Esophagus (tissue), 2 donors: ENCODE results near the gene UGT1A8. TPM values are rescaled to one million over a fixed set of nuclear protein-coding genes. Genes with fewer than 3 reads are reported as not detected.
"Not testable (repeated sequence)": the region's sequence is repeated elsewhere in the genome, so short reads cannot be mapped to it uniquely, and the experiment has no call there.

Experiments used
- H3K27ac ChIP-seq, 2 donors: one replicate each; pipeline ENCODE4 v1.5.1; 2013; ENCODE audit warnings: low read depth in 2 of 2, mild to moderate bottlenecking in 2 of 2, inconsistent platforms in 1 of 2, low read length in 1 of 2, moderate library complexity in 1 of 2
- H3K27me3 ChIP-seq, 2 donors: one replicate each; pipeline ENCODE4 v1.6.1; 2013; ENCODE audit warnings: low read length in 2 of 2, control low read depth in 1 of 2, mild to moderate bottlenecking in 1 of 2; ENCODE audit not compliant: insufficient read depth in 2 of 2, control insufficient read depth in 1 of 2
- H3K36me3 ChIP-seq, 2 donors: one replicate each; pipeline ENCODE4 v1.6.1; 2013; ENCODE audit warnings: low read length in 1 of 2; ENCODE audit not compliant: control insufficient read depth in 2 of 2, insufficient read depth in 2 of 2
- H3K4me1 ChIP-seq, 2 donors: one replicate each; pipeline ENCODE4 v1.6.1; 2013; ENCODE audit warnings: low read length in 1 of 2; ENCODE audit not compliant: control insufficient read depth in 2 of 2, insufficient read depth in 2 of 2
- H3K4me3 ChIP-seq, 2 donors: one replicate each; pipeline ENCODE4 v1.5.1; 2013; ENCODE audit warnings: low read length in 2 of 2, mild to moderate bottlenecking in 2 of 2, low read depth in 1 of 2, moderate library complexity in 1 of 2
- H3K9me3 ChIP-seq, 2 donors: one replicate each; pipeline ENCODE4 v1.6.1; 2013; ENCODE audit warnings: mild to moderate bottlenecking in 2 of 2, low read depth in 1 of 2, low read length in 1 of 2, moderate library complexity in 1 of 2; ENCODE audit not compliant: control insufficient read depth in 2 of 2, insufficient read depth in 1 of 2
- WGBS, 2 donors: extraction: QIAGEN DNeasy Blood & Tissue Kit; methylation state at CpG; one replicate each; pipeline ENCODE4 v1.1.7; 2013; 5-methylcytosine and 5-hydroxymethylcytosine counted together
- polyA plus RNA-seq, 2 donors: library from polyadenylated mRNA; stranded (reverse); fragments of 200-250 nt; gene quantifications; one replicate each; pipeline ENCODE4 v1.2.3, GENCODE V29; 2013
- donor health status: healthy with polysubstance abuse.
- donor health status: Bipolar disorder and iron deficiency.

The UGT1A8 gene
- polyA plus RNA-seq, 2 donors: 0.39 to 2.8 TPM

DNA sequence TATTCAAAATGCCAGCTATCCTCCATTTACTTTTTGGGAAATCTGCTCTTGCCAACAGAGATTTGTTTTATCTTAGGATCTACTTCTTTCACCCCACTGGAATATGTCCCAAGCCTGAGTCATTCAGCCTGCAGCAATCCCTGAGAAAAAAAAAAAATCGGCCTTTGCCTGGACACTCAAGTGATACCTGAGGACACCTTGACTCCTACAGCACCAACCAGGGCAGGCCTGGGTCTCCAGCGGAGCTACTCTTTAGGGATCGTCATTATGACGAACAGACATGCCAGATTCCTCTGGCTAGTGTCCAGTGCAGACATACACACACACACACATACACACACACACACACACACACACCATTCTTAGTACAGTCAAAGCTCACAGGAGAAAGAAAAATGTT, 73.0 kb downstream of the UGT1A8 start:
- H3K4me1 ChIP-seq: peaks cover 0 to 6% of the 10 kb centered on the region in 2 donors
- H3K27ac ChIP-seq: peak overlapping the region; percentile 65 to 85
- H3K36me3 ChIP-seq: no peaks in the 10 kb centered on the region
- WGBS, 2 donors: 43 to 51% methylated on average over 4 of the region's 4 CpGs
- no peak overlapping the region for H3K4me3 ChIP-seq
- no peaks in the 10 kb centered on the region for H3K9me3 ChIP-seq
- H3K27me3 ChIP-seq: no peaks in the 10 kb centered on the region

DNA sequence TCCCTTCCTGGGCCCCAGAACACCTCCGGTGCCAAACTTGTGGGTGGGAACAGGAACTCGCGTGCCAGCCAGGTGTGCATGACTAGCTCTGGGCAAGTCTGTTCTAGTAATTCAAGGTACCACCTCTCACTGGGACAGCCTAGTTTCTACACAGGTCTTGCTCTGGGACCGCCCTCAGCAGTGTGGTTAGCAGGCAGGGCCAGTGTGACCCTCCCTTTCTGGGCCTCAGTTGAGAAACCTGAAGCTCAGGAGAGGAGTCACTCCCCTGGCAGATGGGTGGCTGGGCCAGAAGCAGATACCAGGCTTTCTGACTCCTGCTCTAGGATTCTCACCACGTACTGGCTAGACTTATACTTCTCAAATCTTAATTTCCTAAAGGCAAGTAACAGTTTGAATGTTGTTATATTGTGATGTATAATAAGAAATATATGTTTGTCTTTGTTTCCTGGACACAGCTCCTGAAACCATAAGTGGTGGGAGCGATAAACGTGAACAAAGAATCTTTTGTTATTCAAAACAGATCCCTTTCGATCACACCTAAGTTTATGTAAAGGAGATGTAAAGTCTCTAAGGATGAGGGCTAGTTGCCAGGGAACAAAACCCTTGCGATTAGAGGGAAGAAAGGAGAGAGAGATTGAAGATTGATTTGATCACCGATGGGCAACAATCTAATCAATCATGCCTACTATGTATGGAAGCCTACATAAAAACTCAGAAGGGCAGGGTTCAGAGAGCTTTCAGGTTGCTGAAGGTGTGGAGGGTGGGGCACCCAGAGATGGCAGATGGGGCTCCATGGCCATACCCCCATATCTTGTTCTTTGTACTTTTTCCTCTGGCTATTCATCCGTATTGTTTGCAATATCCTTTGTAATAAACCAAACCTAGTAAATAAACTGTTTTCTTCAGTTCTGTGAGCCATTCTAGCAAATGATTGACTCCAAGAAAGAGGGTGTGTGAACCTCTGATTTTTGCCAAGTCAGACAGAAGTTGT, 74.3 kb downstream of the UGT1A8 start:
- 47 to 51% methylated on average over 11 of the region's 11 CpGs for WGBS, 2 donors
- H3K4me1 ChIP-seq: peaks cover 0 to 6% of the 10 kb centered on the region in 2 donors

GRCh38 chr2:233692648-233693047, 75.2 kb downstream of the UGT1A8 start, which contains the start of gene UGT1A6:
Gene UGT1A6, plus strand, starts transcription at chr2:233692890. Its CDS starts 115 bp downstream, at chr2:233693005.
- peak within 1 kb of the TSS; percentile 85 to 86 for H3K27ac ChIP-seq

More for the DNA sequence above, 74.3 kb downstream of the UGT1A8 start:
- H3K4me3 ChIP-seq: peak overlapping the region; percentile 22 to 55
- no peaks in the 10 kb centered on the region for H3K36me3 ChIP-seq
- no peaks in the 10 kb centered on the region for H3K9me3 ChIP-seq
- peak overlapping the region; percentile 86 to 91 for H3K27ac ChIP-seq
- H3K27me3 ChIP-seq: no peaks in the 10 kb centered on the region

GRCh38 chr2:233693963-233694362, 76.5 kb downstream of the UGT1A8 start:
- no peaks in the 10 kb centered on the region for H3K27me3 ChIP-seq
- no peaks in the 10 kb centered on the region for H3K9me3 ChIP-seq
- 44 to 48% methylated on average over 6 of the region's 6 CpGs for WGBS, 2 donors
- H3K36me3 ChIP-seq: no peaks in the 10 kb centered on the region
- peaks cover 0 to 10% of the 10 kb centered on the region in 2 donors for H3K4me1 ChIP-seq
- peak overlapping the region; percentile 26 to 85 for H3K27ac ChIP-seq
- H3K4me3 ChIP-seq: peak overlapping the region in 1 of 2 donors; percentile 55

More at GRCh38 chr2:233692648-233693047, 75.2 kb downstream of the UGT1A8 start, which contains the start of gene UGT1A6:
- Histone ChIP-seq H3K4me1 (peaks cover 0 to 6% of the 10 kb centered on the region in 2 donors), H3K27me3 (no peaks in the 10 kb centered on the region), H3K36me3 (no peaks in the 10 kb centered on the region), H3K9me3 (no peaks in the 10 kb centered on the region), H3K4me3 (peak within 1 kb of the TSS; percentile 22 to 55)
- 52 to 70% methylated on average over 4 of the region's 4 CpGs for WGBS, 2 donors

- Histone ChIP-seq H3K27me3 (no peaks in the 10 kb centered on the region), H3K9me3 (peaks cover 0 to under 1% of the 10 kb centered on the region in 2 donors), H3K27ac (peak overlapping the region in 1 of 2 donors; percentile 68), H3K36me3 (no peaks in the 10 kb centered on the region), H3K4me3 (no peak overlapping the region), H3K4me1 (peaks cover 0 to 4% of the 10 kb centered on the region in 2 donors)
- 78 to 82% methylated on average over 4 of the region's 4 CpGs for WGBS, 2 donors
Measured at GRCh38 chr2:233698740-233699139, 81.3 kb downstream of the UGT1A8 start.

DNA sequence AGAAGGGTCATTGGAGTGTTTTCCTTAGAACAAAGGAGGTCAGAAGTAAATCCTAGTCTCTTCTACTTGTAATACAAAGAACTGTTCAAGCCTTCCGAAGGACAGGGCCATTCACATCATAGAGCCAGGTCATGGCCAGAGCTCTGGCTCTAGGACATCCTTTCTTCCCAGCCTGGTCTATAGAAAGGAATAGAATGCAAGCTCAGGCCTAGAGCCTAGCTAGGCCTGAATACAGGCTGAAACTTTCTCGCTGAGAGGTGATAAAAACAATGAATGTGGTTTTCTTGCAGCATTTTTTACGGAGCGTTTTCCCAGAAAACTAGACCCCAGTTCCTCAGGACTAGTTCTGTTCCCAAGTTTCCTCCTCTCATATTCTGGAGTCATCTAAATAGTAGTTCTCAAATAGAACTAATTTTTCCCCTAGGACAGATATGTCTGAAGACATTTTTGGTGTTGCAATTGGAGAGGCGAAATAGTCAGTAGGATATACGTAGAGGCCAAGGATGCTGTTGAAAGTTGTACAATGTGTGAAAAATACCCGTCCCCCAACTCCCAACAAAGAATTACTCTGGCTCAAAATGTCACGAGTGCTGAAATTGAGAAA, 82.1 kb downstream of the UGT1A8 start:
- Histone ChIP-seq H3K9me3 (peaks cover 0 to 2% of the 10 kb centered on the region in 2 donors), H3K27me3 (no peaks in the 10 kb centered on the region), H3K27ac (peak overlapping the region; percentile 52 to 82), H3K4me1 (peaks cover 0 to 4% of the 10 kb centered on the region in 2 donors), H3K4me3 (no peak overlapping the region), H3K36me3 (no peaks in the 10 kb centered on the region)
- WGBS, 2 donors: 90% methylated on average over 8 of the region's 8 CpGs

GRCh38 chr2:233700028-233700635, 82.7 kb downstream of the UGT1A8 start:
- Histone ChIP-seq H3K9me3 (peaks cover 0 to 2% of the 10 kb centered on the region in 2 donors), H3K4me1 (peaks cover 0 to 4% of the 10 kb centered on the region in 2 donors), H3K27ac (peak overlapping the region; percentile 52 to 82), H3K36me3 (no peaks in the 10 kb centered on the region), H3K27me3 (no peaks in the 10 kb centered on the region), H3K4me3 (no peak overlapping the region)
- 19 to 31% methylated on average over 1 of the region's 1 CpG for WGBS, 2 donors

GRCh38 chr2:233700842-233701241, 83.4 kb downstream of the UGT1A8 start:
- not testable (repeated sequence) for H3K9me3 ChIP-seq, H3K36me3 ChIP-seq, H3K27ac ChIP-seq, H3K4me3 ChIP-seq, H3K4me1 ChIP-seq, H3K27me3 ChIP-seq
- 93% methylated on average over 5 of the region's 5 CpGs for WGBS, 2 donors

- no peaks in the 10 kb centered on the region for H3K27me3 ChIP-seq
- H3K4me3 ChIP-seq: no peak overlapping the region
- H3K4me1 ChIP-seq: peaks cover 0 to 13% of the 10 kb centered on the region in 2 donors
- no peak overlapping the region for H3K27ac ChIP-seq
- WGBS, 2 donors: 61 to 67% methylated on average over 3 of the region's 3 CpGs
- peaks cover 0 to 2% of the 10 kb centered on the region in 2 donors for H3K9me3 ChIP-seq
- H3K36me3 ChIP-seq: no peaks in the 10 kb centered on the region
Measured at GRCh38 chr2:233702238-233702637, 84.8 kb downstream of the UGT1A8 start.
